Head of caudate nucleus (tissue), 42 donors: ENCODE measurements around the gene ESR2.

ENCODE experiments used
- DNase-seq, 42 donors: peaks; one replicate each; pipeline versions ENCODE4 v3.0.0 to v3.0.0-alpha.2; 2020 to 2021; ENCODE audit warnings: mixed read lengths in 7 of 42
- intact Hi-C: fragments of 100-400 bp; cut with DNase I; formaldehyde crosslinking; loops from one replicate; pipeline ENCODE4 v1.15.0; 2022

The ESR2 gene

GRCh38 chr14:64117671-64118402 lies 176.3 kb downstream of the ESR2 start:
- DNase-seq: no peak
- intact Hi-C loops: no loop called here

GRCh38 chr14:64115401-64115800 lies 178.8 kb downstream of the ESR2 start:
- DNase-seq: no peak
- intact Hi-C loops: no loop called here

DNA sequence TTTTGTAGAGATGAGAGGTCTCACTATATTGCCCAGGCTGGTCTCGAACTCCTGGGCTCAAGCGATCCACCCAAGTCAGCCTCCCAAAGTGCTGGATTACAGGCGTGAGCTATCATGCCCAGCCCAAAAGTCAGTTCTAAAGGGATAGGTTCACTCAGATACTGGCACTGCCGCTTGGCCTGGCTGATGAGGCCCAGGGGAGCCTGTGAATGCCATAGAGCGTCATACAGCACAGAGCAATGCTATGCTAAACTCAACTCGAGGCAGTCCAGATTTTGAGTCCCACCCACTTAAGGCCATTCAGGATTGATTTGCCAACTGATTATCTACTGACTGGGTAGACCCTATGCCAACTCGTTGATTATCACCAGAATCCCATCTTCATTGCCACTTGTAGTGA lies 179.4 kb downstream of the ESR2 start:
- no peak for DNase-seq
- intact Hi-C loops: no loop called here

DNA sequence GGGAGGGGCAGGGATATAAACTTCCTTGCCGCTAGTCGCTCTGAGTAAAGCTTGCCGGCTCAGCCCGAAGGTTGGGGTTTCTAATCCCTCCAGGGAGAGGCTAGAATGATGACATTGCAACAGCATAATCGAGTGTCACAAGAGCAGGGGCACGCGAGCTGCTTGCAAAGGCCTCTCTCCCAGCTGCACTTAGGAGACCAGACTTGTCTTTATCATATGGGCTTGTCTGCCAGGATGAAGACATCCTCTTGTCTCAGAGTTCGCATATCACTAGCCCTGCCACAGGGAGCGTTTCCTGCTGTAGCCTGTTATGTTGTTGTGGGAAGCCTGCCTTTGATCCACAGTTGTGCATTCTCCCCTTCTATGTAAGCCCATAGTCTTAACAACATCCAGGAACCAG lies 180.0 kb downstream of the ESR2 start:
- intact Hi-C loops: no loop called here
- DNase-seq: no peak

- intact Hi-C loops: no loop called here
- no peak for DNase-seq
Measured at GRCh38 chr14:64112867-64113678, 181.1 kb downstream of the ESR2 start.

DNA sequence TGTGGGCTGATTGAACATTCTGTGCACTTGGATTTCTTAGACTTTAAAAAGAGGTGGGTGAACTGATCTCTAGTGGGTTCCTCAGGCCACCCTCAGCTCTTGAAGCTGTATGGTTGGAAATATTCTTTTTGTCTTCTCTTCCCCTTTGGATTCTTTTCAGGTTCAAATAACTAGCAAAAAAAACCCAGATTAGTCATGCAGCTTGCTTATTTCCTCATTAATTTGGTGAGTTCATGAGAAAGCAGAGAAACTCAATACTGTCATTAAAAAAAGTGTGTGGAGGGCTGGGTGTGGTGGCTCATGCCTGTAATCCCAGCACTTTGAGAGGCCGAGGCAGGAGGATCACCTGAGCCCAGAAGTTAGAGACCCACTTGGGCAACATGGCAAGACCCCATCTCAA lies 183.4 kb downstream of the ESR2 start:
- intact Hi-C loops: no loop called here
- DNase-seq: no peak

- DNase-seq: no peak
- intact Hi-C loops: no loop called here
Measured at GRCh38 chr14:64109819-64110554, 184.2 kb downstream of the ESR2 start.

DNA sequence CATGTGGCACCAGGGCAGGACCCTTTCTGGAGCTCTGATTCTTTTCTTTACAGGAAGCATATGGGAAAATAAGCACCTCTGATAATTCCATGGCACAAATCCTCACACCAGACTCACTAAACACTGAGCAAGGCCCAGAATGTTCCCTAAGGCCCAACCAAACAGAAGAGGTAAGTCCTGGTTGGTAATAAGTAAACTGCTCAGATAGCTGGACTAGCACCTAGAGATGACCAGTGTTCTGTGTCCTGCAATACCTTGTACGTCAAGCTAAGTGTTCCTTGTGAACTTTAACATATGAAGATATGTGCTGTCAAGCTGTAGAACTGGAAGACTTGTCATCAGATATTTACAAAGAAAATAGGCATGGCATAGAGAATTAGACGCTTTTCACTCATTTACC lies 186.7 kb downstream of the ESR2 start:
- DNase-seq: no peak
- intact Hi-C loops: no loop called here

GRCh38 chr14:64098120-64098519 lies 196.1 kb downstream of the ESR2 start:
- DNase-seq: no peak
- intact Hi-C loops: no loop called here

- no peak for DNase-seq
- intact Hi-C loops: no loop called here
Measured at GRCh38 chr14:64095620-64096019, 198.6 kb downstream of the ESR2 start.

DNA sequence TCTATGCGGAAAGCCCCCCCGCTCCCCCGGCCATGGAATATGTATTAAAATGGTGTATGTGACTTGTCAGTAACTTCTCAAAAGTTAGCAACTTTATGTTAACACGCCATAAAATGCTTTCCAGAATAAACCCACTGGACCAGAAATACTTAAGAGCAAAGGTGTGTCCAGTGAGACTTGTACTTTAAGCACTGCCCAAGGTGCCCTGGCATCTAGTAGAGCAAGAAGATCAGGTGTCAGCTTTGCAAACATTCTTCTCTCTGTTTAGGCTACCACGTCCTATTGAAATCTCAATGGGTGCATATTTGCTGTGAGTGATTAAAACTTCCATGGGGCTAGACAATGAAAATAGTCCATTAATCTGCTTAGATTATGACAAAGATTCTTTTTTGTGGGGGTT lies 201.2 kb downstream of the ESR2 start:
- intact Hi-C loops: no loop called here
- no peak for DNase-seq

- no peak for DNase-seq
Measured at GRCh38 chr14:64092338-64092737, 201.8 kb downstream of the ESR2 start.

DNA sequence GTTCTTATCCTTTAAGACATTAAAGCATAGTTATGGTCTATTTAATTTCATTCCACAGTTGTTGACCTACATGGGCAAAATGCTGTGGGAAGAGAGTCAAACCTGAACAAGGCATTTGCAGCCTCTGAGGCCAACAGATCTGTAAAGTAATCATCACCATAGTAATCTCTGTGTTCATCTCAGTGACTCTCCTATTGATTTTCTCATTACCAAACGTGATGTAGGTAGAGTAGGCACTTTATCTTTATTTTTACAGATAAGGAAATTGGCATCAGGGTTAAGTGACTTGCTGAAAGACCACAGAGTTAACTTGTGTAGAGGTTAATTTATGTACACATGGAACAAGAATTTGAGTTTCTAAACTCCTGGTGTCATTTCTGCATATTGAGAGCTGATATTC lies 203.0 kb downstream of the ESR2 start:
- no peak for DNase-seq
- intact Hi-C loops: no loop called here

More at GRCh38 chr14:64092338-64092737, 201.8 kb downstream of the ESR2 start:
- intact Hi-C loops: no loop called here

- DNase-seq: no peak
- intact Hi-C loops: no loop called here
Measured at GRCh38 chr14:64089920-64090319, 204.3 kb downstream of the ESR2 start.

- no peak for DNase-seq
- intact Hi-C loops: no loop called here
Measured at GRCh38 chr14:64088647-64088964, 205.6 kb downstream of the ESR2 start.

DNA sequence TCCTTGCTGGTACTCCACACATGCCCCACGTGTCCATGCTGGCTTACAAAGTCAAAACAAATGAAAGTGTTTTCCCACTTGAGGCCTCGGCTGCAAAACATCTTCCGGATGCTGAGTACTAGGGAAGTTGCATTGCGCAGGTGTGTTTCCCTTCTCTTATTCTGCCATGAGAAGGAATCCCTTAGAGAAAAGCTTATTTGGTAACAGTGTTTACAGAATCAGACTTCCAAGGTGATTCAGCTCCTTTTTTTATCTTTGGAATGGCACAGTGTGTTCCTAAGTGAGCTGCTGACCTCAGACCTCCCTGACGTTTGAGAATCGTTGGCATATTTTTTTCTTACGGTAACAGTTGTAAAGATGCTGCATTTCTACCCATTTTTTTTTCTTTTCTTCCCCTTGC lies 211.3 kb downstream of the ESR2 start:
- DNase-seq: no peak
- intact Hi-C loops: no loop called here

- DNase-seq: no peak
- intact Hi-C loops: no loop called here
Measured at GRCh38 chr14:64081174-64081746, 212.9 kb downstream of the ESR2 start.

DNA sequence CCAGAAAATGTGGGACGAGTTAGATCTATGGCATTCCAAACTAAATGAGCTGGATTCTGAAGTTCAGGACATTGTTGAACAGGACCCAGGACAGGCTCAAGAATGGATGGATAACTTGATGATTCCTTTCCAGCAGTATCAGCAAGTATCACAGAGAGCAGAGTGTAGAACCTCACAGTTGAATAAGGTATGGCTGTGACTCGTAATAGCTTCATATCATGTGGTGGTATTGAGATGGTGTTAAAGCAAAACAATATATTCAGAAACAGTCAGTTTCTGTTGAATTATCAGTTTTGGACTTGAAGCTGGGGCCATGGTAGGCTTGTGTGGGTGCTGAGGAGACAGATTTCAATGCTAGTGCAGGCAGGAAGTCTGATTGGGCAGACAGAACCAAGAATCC lies 213.7 kb downstream of the ESR2 start:
- no peak for DNase-seq
- intact Hi-C loops: no loop called here

- intact Hi-C loops: no loop called here
- DNase-seq: no peak
Measured at GRCh38 chr14:64075613-64076005, 218.6 kb downstream of the ESR2 start.
